Natural killer cell (primary cell): ENCODE measurements around the gene LRRC61. TPM values are rescaled to one million over a fixed set of nuclear protein-coding genes. Genes with fewer than 3 reads are reported as not detected.
"Not testable (repeated sequence)": the region's sequence is repeated elsewhere in the genome, so short reads cannot be mapped to it uniquely, and the experiment has no call there.

Experiments
- ATAC-seq, 3 donors: fragments of 150-1000 bp in 2 of 3; fragments of 200-7000 bp in 1 of 3; cut with Tn5 transposase; 1 replicate in 1 of 3; 2 replicates in 2 of 3; pipeline ENCODE4 v1.10.0; 2021; ENCODE audit warnings: mild to moderate bottlenecking in 2 of 3, moderate library complexity in 2 of 3
- DNase-seq, 2 donors: peaks; one replicate each; pipeline versions ENCODE4 v3.0.0 to v3.0.0-alpha.2; 2013 to 2021; ENCODE audit warnings: mixed read lengths in 1 of 2
- H3K27ac ChIP-seq: one replicate; pipeline ENCODE4 v1.5.1; 2013; ENCODE audit warnings: mild to moderate bottlenecking, low read length
- H3K27me3 ChIP-seq: one replicate; pipeline ENCODE4 v1.6.1; 2013; ENCODE audit warnings: low read length; ENCODE audit not compliant: control insufficient read depth, insufficient read depth
- H3K36me3 ChIP-seq: one replicate; pipeline ENCODE4 v1.6.1; 2013; ENCODE audit warnings: low read length; ENCODE audit not compliant: control insufficient read depth, insufficient read depth
- H3K4me1 ChIP-seq: one replicate; pipeline ENCODE4 v1.6.1; 2013; ENCODE audit warnings: low read length; ENCODE audit not compliant: control insufficient read depth, insufficient read depth
- H3K4me3 ChIP-seq: one replicate; pipeline ENCODE4 v1.5.1; 2013; ENCODE audit warnings: low read length
- H3K9me3 ChIP-seq: one replicate; pipeline ENCODE4 v1.6.1; 2013; ENCODE audit warnings: low read length; ENCODE audit not compliant: control insufficient read depth, insufficient read depth
- H3K27ac Mint-ChIP-seq, 2 donors: one replicate each; pipeline ENCODE4 v1.8.0; 2022; ENCODE audit warnings: mild to moderate bottlenecking in 2 of 2, mixed read lengths in 2 of 2, moderate library complexity in 1 of 2
- H3K27me3 Mint-ChIP-seq, 2 donors: one replicate each; pipeline ENCODE4 v1.8.0; 2022; ENCODE audit warnings: low read depth in 2 of 2, mixed read lengths in 2 of 2
- H3K36me3 Mint-ChIP-seq: one replicate; pipeline ENCODE4 v1.8.0; 2022; ENCODE audit warnings: mixed read lengths
- H3K4me1 Mint-ChIP-seq, 2 donors: one replicate each; pipeline ENCODE4 v1.8.0; 2022; ENCODE audit warnings: mixed read lengths in 2 of 2
- H3K4me3 Mint-ChIP-seq: one replicate; pipeline ENCODE4 v1.8.0; 2022; ENCODE audit warnings: mild to moderate bottlenecking, moderate library complexity, mixed read lengths
- H3K9me3 Mint-ChIP-seq, 2 donors: one replicate each; pipeline ENCODE4 v1.8.0; 2022; ENCODE audit warnings: mixed read lengths in 2 of 2
- CTCF ChIP-seq: fragments of 200-600 bp; IDR thresholded peaks from one replicate; pipeline ENCODE4 v1.8.0; 2022; ENCODE audit warnings: antibody characterized with exemption
- WGBS: methylation state at CpG from one replicate; pipeline ENCODE4 v1.1.7; 2013; ENCODE audit warnings: missing lambda C conversion rate; ENCODE audit not compliant: insufficient coverage; 5-methylcytosine and 5-hydroxymethylcytosine counted together
- intact Hi-C: fragments of 100-400 bp; cut with micrococcal nuclease; formaldehyde crosslinking; loops from one replicate; pipeline ENCODE4 v1.14.2; 2022
- total RNA-seq, 4 donors: library from RNA; stranded (reverse); fragments of 120-200 nt in 1 of 4; gene quantifications; one replicate each; pipeline versions ENCODE4 v1.2.3 to v1.2.4, GENCODE V29; 2013 to 2022

Gene LRRC61
- total RNA-seq, 3 donors from 2014 or later (not counting 1 experiment from before 2014, with no cell fraction given) = 7.3 to 16.7 (median 13.7) TPM

GRCh38 chr7:150313870-150314269 is 9.3 kb upstream of the LRRC61 start:
- no peak overlapping the region for H3K27ac Mint-ChIP-seq
- 91% methylated on average over 6 of the region's 6 CpGs for WGBS
- no peak for TF ChIP-seq CTCF

DNA sequence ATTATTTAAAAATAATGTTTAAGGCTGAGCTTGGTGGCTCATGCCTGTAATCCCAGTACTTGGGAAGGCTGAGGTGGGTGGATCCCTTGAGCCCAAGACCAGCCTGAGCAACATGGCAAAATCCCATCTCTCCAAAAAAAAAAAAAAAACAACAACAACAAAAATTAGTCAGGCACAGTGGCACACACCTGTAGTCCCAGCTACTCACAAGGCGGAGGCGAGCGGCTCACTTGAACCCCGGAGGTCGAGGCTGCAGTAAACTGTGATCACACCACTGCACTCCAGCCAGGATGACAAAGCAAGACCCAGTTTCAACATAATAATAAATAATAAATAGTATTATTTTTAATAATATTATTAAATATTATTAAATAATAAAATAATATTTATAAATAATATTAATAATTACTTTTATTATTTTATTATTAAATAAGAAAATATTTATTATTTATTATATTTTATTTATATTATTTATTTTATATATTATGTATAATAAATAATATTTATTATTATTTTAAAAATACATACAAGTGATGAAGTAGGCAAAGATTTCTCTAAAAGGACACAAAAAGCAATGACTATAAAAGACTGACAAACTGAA is 8.4 kb upstream of the LRRC61 start:
- Mint-ChIP-seq H3K4me3 (no peak overlapping the region), H3K9me3 (no peaks in the 10 kb centered on the region), H3K36me3 (peaks cover 7% of the 10 kb centered on the region), H3K27ac (no peak overlapping the region), H3K27me3 (no peaks in the 10 kb centered on the region), H3K4me1 (no peaks in the 10 kb centered on the region)
- ATAC-seq (no peak), DNase-seq (no peak)
- H3K27ac ChIP-seq = no peak overlapping the region
- no peaks in the 10 kb centered on the region for H3K4me1 ChIP-seq
- no peak overlapping the region for H3K4me3 ChIP-seq
- no peaks in the 10 kb centered on the region for H3K36me3 ChIP-seq
- WGBS = 93% methylated on average over 5 of the region's 5 CpGs
- no peaks in the 10 kb centered on the region for H3K9me3 ChIP-seq
- intact Hi-C loops = no loop called here
- H3K27me3 ChIP-seq = no peaks in the 10 kb centered on the region
- no peak for TF ChIP-seq CTCF

More at GRCh38 chr7:150313870-150314269, 9.3 kb upstream of the LRRC61 start:
- Mint-ChIP-seq H3K9me3 (no peaks in the 10 kb centered on the region), H3K27me3 (no peaks in the 10 kb centered on the region), H3K36me3 (peaks cover 7% of the 10 kb centered on the region), H3K4me1 (no peaks in the 10 kb centered on the region), H3K4me3 (no peak overlapping the region)
- no peaks in the 10 kb centered on the region for H3K36me3 ChIP-seq
- H3K4me1 ChIP-seq = no peaks in the 10 kb centered on the region
- H3K9me3 ChIP-seq = no peaks in the 10 kb centered on the region
- intact Hi-C loops = no loop called here
- no peaks in the 10 kb centered on the region for H3K27me3 ChIP-seq
- no peak for DNase-seq
- H3K4me3 ChIP-seq = no peak overlapping the region
- no peak for ATAC-seq
- no peak overlapping the region for H3K27ac ChIP-seq

- H3K27ac ChIP-seq, H3K4me3 ChIP-seq, H3K9me3 ChIP-seq, H3K4me3 Mint-ChIP-seq, H3K36me3 Mint-ChIP-seq, H3K27me3 ChIP-seq, intact Hi-C loops, H3K4me1 ChIP-seq, H3K27ac Mint-ChIP-seq, ATAC-seq, H3K9me3 Mint-ChIP-seq, H3K36me3 ChIP-seq, H3K27me3 Mint-ChIP-seq, DNase-seq, H3K4me1 Mint-ChIP-seq: not testable (repeated sequence)
- 95% methylated on average over 5 of the region's 6 CpGs for WGBS
Measured at GRCh38 chr7:150316987-150317386, 6.2 kb upstream of the LRRC61 start.

- 77% methylated on average over 7 of the region's 7 CpGs for WGBS
Measured at GRCh38 chr7:150317748-150318444, 5.3 kb upstream of the LRRC61 start.

More at GRCh38 chr7:150317748-150318444, 5.3 kb upstream of the LRRC61 start:
- no peak for ATAC-seq
- Histone ChIP-seq H3K36me3 (no peaks in the 10 kb centered on the region), H3K4me1 (peaks cover 11% of the 10 kb centered on the region), H3K27me3 (no peaks in the 10 kb centered on the region), H3K4me3 (no peak overlapping the region), H3K27ac (no peak overlapping the region), H3K9me3 (no peaks in the 10 kb centered on the region)
- no peak for TF ChIP-seq CTCF
- Mint-ChIP-seq H3K9me3 (no peaks in the 10 kb centered on the region), H3K4me1 (peaks cover 13% of the 10 kb centered on the region in 2 donors), H3K36me3 (peaks cover 7% of the 10 kb centered on the region), H3K27me3 (no peaks in the 10 kb centered on the region), H3K4me3 (no peak overlapping the region), H3K27ac (no peak overlapping the region)
- intact Hi-C loops = no loop called here
- DNase-seq = no peak
